ENCODE measurements around the gene PRKAR1B. TPM values are rescaled to one million over a fixed set of nuclear protein-coding genes. Genes with fewer than 3 reads are reported as not detected.
"Not testable (repeated sequence)": the region's sequence is repeated elsewhere in the genome, so short reads cannot be mapped to it uniquely, and the experiment has no call there.

The PRKAR1B gene
- total RNA-seq, 1 donor from 2014 or later: 80.7 TPM

DNA sequence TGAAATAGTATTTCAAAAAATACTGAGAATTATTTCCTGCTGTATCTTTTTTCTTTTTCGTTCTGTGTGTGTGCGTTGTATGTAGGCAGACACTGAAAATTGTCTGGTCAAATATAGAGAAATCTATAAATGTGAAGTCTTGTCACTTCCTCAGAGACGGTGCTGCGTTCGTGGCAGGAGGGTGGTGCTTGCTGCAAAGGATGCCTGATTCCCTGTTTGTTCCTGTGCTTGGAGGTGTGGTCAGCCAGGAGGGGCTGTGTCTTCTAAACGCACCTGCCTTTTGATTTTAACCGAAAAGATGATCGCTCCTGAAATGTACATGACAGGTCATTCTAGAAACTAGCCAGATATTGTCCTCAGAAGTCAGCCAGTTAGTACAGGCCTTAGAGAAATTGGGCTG, 32.5 kb upstream of the PRKAR1B start:
- no peak for FAIRE-seq

DNA sequence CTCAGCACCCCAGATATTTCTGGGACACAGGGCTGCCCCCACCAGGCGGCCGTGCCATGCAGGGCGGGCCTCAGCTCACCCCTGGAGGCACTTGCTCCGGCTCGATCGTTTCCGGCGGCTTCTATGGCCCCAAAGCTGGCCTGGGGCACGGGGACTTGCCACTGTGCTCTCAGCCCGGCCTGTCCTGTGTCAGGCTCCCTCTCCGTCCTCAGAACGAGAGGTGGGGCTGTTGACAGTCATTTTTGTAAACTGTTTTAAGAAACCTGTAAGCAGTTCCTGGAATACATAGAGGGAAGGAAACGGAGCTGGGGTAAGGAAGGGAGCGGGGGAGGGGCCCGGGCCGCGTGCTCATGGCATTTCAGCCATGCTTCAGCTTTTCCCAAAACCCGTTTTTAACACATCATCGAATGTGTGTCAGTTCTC, 30.7 kb upstream of the PRKAR1B start:
- FAIRE-seq (no peak), DNase-seq (ENCODE audit: low spot score in 2 of 2) (no peak)

More for the DNA sequence above, 32.5 kb upstream of the PRKAR1B start:
- no peak for DNase-seq (ENCODE audit: low spot score in 2 of 2)

DNA sequence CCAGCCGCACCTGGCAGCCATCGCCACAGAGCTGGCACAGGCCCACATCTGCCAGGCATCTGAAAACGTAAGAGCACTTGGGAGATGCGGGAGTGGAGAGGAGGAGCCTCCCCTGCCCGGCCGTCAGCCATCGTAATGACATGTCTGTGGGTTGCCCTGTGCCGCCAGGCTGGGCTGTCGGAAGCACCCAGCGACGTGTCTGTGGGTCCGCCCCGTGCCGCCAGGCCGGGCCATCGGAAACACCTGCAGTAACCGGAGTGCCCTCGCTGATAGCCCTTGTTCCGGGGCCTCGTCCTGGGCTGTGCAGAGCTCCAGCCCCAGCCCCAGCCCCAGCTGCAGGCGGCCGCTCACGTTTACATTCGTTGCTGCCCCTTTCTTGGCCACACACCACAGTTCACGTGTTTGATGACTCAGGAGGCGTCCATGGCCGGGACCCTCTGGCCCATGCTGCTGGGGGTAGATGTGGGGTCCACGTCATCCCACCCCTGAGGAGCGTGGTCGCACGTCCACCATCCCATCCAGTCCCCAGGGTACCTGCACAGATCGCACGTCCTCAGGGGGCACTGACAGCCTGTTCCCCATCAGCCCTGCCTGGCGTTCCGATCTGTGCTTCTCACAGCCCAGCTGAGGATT, 30.0 kb upstream of the PRKAR1B start:
- DNase-seq (ENCODE audit: low spot score in 2 of 2): no peak
- no peak for FAIRE-seq

DNA sequence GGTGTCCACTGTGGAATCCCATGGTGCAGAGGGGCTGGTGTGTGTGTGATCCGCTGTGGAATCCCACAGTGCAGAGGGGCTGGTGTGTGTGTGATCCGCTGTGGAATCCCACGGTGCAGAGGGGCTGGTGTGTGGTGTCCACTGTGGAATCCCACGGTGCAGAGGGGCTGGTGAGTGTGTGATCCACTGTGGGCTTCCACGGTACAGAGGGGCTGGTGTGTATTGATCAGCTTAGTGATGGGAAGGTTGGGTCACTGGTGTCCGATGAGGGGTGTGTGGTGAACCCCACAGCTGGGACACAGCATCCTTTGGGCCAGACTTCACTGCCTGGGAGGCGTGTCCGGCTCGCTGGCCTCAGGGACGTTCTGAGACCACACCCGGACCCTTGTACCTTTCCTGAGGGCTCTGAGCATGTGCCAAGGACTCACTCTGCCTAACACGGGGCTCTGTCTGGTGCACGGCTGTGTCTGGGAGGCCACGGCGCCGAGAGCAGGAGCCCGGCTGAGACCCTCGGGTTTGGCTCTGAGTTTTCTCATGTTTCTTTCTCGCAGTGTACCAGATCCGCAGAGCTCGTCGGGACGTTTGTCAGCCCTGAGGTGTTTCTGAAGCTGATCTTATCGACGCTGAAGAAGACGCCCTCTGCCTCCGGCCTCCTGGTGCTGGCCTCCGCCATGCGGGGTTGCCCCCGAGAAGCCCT, 29.3 kb upstream of the PRKAR1B start:
- FAIRE-seq (no peak), DNase-seq (ENCODE audit: low spot score in 2 of 2) (no peak)

DNA sequence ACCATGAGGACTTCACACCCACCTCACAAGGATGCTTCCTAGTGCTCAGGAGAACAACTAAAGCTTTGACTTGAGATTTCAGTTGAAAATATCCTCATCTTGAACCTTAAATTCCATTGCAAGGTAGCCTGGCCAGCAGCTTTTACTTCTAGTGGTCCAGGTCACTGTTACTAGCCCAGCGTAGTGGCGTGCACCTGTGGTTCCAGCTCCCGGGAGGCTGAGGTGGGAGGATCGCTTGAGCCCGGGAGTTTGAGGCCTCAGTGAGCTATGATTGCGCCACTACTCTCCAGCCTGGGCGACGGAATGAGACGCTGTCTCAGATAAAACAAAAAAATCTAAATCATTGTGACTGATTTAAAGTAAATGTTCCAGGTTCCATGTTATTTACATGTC, 28.3 kb upstream of the PRKAR1B start:
- FAIRE-seq: no peak
- DNase-seq (ENCODE audit: low spot score in 2 of 2): no peak

DNA sequence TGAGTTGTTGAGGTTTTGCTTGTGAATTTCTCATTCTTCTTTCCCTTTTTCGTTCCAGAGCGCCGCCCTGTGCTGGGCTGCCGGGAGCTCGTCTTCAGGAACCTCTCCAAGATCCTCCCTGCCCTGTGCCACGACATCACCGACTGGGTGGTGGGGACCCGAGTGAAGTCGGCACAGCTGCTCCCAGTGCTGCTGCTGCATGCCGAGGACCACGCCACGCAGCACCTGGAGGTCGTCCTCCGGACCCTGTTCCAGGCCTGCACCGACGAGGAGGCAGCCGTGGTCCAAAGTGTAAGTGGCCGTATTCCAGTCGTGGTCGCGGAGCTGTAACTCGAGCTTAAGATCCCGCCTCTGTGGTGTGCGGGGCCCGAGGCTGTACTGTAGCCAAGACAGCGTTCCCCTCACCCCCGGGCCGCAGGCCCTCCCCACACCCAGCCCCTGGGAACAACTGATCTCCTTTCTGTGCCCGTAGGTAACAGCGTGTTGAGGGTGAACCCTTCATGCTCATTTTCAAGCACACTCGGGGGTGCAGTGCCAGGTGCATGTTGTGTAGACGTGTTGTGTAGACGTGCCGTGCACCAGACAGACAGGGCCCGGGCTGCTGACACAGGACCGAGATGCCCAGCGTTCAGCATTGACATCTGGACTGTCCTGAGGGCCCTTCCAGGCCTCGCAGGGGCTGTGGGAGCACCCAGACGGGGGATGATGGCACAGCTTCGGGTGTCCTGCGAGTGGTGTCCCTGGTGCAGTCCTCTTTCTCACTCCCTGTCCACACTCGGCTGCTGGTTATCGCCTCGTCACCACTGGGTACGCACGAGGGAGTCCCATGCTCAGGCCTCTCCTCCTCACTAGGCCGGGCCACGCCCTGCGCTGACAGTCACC, 27.7 kb upstream of the PRKAR1B start:
- DNase-seq (ENCODE audit: low spot score in 2 of 2) (no peak), FAIRE-seq (no peak)

DNA sequence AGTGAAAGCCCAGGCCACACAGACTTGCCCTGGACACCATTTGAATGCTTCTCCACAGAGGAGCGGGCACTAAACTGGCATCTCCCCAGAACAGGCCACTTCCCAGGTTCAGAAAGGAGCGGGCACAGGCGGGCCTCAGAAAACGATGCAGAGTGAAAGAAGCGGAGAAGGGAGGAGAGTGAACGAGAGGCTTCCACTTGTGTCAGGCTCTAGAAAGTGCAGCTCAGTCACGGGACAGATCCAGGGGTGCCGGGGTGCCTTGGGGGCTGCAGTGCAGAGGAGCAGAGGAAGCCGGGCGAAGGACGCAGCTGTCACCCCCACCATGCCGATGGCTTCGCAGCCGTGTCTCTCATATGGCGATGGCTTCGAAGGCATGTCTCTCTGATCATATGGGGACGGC, 26.1 kb upstream of the PRKAR1B start:
- no peak for DNase-seq (ENCODE audit: low spot score in 2 of 2)
- FAIRE-seq: no peak

DNA sequence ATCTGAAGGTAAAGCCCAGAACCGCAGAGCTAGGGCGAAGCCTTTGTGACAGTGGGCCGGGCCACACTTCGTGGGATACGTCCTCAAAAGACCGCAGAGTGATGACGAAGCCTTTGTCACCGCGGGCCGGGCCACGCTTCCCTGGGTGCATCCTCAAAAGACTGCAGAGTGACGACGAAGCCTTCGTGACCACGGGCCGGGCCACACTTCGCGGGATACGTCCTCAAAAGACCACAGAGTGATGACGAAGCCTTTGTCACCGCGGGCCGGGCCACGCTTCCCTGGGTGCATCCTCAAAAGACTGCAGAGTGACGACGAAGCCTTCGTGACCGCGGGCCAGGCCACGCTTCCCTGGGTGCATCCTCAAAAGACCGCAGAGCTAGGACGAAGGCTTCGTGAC, 25.2 kb upstream of the PRKAR1B start:
- FAIRE-seq; DNase-seq (ENCODE audit: low spot score in 2 of 2): not testable (repeated sequence)

DNA sequence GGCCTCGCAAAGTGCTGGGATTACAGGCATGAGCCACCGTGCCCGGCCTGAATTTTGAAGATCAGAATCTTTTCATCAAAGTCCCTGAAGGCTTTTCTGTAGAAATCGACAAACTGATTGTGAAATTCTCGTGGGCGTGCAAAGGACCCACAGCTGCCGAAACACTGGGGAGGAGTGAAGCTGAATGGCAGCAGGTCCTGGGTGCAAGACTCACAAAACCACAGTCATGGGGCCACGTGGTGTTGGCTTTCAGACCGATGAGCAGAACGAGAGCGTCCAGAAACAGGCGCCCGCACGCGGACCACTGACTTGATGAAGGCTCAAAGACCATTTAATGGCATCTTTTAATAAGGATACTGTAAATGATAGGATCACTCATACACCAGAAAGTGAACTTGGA, 24.7 kb upstream of the PRKAR1B start:
- DNase-seq (ENCODE audit: low spot score in 2 of 2): no peak
- FAIRE-seq: no peak

DNA sequence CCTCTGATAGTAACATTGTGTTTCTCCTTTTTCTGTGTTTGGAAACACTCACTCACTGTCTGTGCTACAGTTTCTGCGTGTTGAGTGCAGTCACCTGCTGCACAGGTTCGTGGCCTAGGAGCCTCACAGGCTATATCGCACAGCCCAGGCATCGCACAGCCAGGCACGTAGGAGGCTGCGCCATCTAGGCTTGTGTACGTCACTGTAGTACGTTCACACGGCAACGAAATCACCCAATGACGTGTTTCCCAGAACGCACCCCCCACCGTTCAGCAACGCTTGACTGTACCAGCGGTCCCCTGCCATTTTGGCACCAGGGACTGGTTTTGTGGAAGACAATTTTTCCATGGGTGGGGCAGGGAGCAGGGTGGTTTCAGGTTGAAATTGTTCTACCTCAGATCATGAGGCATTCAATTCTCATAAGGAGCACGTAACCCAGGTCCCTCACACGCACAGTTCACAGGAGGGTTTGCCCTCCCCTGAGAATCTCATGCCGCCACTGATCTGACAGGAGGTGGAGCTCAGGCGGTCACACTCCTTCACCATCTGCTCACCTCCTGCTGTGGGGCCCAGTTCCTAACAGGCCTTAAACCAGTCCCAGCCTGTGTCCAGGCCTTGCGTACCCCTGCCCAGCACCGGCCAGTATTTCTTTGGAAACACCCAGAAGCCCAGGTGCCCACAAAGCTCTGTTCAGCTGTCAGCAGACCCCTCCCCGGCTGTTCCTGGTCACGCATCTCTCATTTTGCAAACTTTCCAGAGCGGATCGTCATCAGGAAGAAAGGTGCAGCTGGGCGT, 23.2 kb upstream of the PRKAR1B start:
- FAIRE-seq: no peak
- no peak for DNase-seq (ENCODE audit: low spot score in 2 of 2)

DNA sequence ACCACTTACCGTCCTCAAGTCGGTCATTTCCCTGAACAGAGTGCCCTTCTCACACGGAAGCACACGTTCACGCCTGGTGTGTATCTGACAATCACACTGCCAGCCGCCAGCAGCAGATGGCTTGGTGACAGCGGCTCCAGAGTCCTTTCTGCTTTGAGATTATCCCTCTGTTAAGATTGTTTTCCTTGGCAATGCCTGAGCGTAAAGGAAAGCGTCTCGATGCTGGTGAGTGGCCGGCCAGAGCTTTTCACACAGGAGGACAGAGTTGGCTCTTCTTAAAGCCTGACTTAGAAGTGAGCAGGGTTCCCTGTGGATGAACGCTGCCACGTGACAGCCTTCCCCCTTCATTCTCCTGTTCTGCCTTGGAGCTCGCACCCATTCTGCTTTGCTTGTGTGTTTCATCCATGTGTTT, 22.1 kb upstream of the PRKAR1B start:
- FAIRE-seq (no peak), DNase-seq (ENCODE audit: low spot score in 2 of 2) (no peak)

DNA sequence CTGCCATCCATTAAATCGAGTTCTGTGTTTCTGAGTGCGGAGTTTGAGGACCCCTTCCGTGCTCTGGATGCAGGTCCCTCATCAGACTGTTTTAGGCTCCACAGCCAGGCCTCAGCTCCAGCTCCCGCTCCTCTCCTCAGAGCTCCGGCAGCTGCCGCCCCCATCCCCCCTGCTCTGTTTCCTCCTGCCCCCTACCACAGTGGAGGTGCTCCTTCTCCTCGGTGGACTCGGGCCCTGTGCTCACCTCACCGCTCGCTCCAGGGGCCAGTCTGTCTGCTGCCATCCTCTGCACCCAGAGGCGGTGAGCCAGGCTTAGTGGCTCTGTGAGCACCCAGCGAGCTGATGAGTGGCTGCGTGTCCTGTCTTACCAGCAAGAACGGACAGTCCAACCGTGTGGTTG, 21.4 kb upstream of the PRKAR1B start:
- DNase-seq (ENCODE audit: low spot score in 2 of 2) (no peak), FAIRE-seq (no peak)

DNA sequence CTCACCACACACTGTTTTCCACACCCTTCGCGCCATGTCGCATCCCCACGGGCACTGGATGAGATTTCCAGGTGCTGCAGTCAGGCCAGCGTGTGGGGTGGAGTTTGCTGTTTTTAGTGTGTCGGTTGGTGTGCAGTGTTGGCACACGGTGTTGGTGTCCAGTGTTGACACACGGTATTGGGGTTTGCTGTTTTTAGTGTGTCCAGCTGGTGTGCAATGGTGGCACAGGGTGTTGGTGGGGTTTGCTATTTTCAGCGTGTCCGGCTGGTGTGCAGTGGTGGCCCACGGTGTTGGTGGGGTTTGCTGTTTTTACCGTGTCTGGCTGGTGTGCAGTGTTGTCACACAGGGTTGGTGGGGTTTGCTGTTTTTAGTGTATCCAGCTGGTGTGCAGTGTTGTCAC, 20.1 kb upstream of the PRKAR1B start:
- FAIRE-seq: no peak
- DNase-seq (ENCODE audit: low spot score in 2 of 2): no peak

DNA sequence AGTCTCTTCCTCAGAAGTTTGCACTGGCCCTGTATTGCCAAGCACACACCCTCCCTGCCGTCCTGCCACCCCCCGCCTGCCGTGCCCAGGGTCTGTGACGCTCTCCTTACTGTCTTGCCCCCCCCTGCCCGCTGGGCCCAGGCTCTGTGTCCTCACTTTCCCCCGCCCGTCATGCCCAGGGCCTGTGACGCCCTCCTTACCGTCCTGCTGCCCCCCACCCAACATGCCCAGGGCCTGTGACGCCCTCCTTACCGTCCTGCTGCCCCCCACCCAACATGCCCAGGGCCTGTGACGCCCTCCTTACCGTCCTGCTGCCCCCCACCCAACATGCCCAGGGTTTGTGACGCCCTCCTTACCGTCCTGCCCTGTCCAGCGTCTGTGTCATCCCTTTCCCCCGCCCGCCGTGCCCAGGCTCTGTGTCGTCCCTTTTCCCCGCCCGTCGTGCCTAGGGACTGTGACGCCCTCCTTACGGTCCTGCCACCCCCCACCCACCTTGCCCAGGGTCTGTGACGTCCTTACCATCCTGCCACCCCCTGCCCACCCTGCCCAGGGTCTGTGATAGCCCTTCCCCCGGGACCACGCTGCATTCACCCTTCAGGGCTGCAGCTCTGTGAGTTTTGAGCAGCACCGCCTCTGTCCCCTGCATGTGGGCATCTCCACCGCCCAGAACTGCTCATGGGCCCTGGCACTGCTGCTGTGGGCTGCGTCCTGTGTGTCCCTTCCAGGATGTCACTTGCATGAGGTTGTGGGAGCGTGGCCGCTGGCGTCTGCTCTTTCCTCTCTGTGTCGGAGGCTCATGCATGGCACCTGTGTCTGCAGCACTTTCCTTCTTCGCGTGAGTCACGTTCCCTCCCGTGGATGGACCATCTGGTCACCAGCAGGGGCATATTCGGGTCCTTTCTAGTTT, 19.3 kb upstream of the PRKAR1B start:
- FAIRE-seq: no peak
- no peak for DNase-seq (ENCODE audit: low spot score in 2 of 2)

DNA sequence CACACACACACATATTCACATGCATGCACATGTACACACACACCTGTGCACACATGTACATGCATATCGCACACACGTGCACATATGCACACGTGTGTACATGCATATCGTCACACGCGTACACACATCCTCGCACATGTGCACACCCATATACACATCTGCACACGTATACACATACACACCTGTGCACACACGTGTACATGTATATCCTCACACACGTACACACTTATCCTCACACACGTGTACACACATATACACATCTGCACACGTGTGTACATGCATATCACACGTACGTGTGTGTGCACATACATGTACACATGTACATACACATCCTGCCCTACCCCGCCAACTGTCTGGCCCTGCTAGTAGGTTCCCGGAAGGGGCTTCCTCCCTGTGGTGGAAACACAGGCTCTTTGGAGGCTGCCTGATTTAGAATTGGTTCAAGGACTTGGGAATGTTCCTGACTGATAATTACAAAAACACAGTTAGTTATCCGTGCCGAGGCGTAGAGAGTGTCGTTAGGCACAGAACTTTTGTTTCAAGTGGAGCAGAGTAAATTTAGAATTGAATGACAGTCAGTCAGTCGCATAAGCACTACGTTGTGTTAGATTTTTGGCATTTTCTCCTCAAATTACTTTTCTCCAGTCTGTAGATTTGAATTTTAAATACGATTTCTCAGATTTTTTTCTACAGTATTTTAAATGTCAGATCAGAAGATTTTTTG, 18.5 kb upstream of the PRKAR1B start:
- DNase-seq (ENCODE audit: low spot score in 2 of 2) (no peak), FAIRE-seq (no peak)

DNA sequence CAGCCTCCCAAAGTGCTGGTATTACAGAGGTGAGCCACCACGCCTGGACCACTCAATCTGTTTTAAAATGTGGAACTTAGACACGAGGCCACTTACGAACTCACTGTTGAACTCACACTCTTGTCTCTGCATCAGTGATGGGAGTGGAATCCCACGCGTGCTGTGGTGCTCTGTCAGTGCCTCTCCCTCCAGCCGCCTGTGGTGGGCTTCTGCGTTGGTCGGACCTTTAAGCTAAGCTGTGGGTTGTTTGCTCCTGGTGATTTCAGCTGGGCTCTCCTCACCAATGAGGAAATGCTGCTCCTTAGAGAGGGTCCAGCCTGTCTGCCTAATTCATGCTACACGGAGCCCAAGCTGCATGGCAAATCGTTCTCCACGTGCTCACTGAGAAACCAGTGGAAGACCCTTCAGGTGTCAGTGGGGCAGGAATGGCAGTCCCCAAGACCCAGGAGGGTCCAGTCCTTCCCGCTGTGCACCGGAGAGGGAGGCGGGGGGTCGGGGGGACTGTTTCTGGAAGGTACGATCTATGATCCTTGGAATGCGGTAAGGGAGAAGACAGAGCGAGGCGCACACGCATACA, 17.9 kb upstream of the PRKAR1B start:
- DNase-seq (ENCODE audit: low spot score in 2 of 2): no peak
- no peak for FAIRE-seq

DNA sequence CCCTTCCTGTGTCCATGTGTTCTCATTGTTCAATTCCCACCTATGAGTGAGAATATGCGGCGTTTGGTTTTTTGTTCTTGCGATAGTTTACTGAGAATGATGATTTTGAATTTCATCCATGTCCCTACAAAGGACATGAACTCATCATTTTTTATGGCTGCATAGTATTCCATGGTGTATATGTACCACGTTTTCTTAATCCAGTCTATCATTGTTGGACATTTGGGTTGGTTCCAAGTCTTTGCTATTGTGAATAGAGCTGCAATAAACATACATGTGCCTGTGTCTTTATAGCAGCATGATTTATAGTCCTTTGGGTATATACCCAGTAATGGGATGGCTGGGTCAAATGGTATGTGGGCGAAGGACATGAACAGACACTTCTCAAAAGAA, 17.0 kb upstream of the PRKAR1B start:
- DNase-seq (ENCODE audit: low spot score in 2 of 2); FAIRE-seq: not testable (repeated sequence)

DNA sequence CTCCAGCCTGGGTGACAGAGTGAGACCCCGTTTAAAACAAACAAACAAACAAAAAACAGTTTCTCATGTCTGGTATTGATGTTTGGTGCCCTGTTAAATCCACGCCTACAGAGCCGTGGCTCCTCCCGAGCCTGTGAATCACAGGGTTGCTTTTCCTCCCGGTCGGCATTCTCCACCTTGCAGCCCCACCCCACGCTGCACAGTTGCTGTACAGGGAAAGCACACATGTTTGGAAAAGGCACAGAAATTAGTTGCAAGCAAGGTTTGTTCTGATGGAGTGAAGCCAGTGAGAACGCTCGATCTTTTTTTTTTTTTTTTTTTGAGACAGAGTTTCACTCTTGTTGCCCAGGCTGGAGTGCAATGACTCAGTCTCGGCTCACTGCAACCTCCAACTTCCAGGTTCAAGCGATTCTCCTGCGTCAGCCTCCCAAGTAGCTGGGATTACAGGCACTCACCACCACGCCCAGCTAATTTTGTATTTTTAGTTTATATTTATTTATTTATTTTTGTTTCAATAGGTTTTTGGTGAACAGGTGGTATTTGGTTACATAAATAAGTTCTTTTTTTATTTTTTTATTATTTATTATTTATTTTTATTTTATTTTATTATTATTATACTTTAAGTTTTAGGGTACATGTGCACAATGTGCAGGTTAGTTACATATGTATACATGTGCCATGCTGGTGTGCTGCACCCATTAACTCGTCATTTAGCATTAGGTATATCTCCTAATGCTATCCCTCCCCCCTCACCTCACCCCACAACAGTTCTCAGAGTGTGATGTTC, 16.5 kb upstream of the PRKAR1B start:
- DNase-seq (ENCODE audit: low spot score in 2 of 2); FAIRE-seq: not testable (repeated sequence)
